ENCODE results near the gene LGALS3BP. TPM values are rescaled to one million over a fixed set of nuclear protein-coding genes. Genes with fewer than 3 reads are reported as not detected.

Gene LGALS3BP
- total and polyA plus RNA-seq, 2 experiments from 2014 or later: 15.1 to 36.5 TPM

DNA sequence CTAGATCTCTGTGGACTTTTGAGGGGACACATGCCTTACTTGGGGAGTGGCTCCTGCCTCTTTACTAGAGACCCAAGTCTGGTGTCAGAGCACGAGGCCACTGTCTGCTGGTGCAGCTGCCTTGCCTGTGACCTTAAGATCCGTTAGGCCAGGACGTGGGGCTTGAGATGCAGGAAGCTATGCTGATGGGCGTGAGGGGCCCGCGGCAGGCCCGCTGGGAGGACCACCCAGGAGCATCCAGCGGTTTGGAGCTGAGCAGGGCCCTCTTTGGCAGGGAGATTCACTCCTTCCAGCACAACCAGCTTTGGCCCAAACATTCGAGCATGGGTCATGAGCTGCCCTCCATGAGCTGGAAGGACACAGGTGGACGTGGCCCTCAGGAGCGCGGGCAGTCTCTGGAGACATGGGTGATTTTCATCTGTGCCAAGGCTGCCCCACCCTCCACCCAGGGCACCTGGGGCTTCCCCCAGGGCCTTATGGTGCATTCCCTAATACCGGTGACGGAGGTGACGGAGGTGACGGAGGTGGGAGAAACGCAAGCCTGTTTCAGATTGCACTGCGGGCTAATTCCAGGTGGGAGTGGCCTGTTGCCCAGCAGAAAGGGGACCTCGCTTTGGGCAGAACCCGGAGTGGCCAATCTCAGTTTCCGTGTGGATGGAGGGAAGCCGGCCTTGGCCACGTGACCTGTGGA, 12.7 kb downstream of the LGALS3BP start:
- Histone ChIP-seq H3K36me3 (ENCODE audit: insufficient read depth) (no peaks in the 10 kb centered on the region), H3F3A (replicated peaks; ENCODE audit: low read depth) (0 out of 2 replicates have a peak, but pooled peaks cover 4% of the 10 kb centered on the region), H4K20me1 (replicated peaks; ENCODE audit: insufficient read depth) (no peaks in the 10 kb centered on the region), H3K9me2 (ENCODE audit: insufficient read depth) (no peaks in the 10 kb centered on the region), H2AFZ (no peak overlapping the region), H3K4me2 (no peak overlapping the region), H3K27me3 (ENCODE audit: insufficient read depth) (no peaks in the 10 kb centered on the region), H3K4me3 (no peak overlapping the region), H3K79me2 (replicated peaks; ENCODE audit: insufficient read depth) (no peaks in the 10 kb centered on the region), H3K27ac (ENCODE audit: low read depth) (no peak overlapping the region), H3K4me1 (ENCODE audit: insufficient read depth) (no peaks in the 10 kb centered on the region)
- H3K4me1 Mint-ChIP-seq: peaks cover 6% of the 10 kb centered on the region
- no peak for ATAC-seq
- no peaks in the 10 kb centered on the region for H3K9me3 Mint-ChIP-seq
- no peak overlapping the region for H3K4me3 Mint-ChIP-seq
- H3K36me3 Mint-ChIP-seq (ENCODE audit: low read depth): peaks cover 7% of the 10 kb centered on the region
- H3K27ac Mint-ChIP-seq: no peak overlapping the region
- H3K27me3 Mint-ChIP-seq (ENCODE audit: insufficient read depth, low read depth, poor library complexity): peaks cover 16% of the 10 kb centered on the region
- TF ChIP-seq STAT1 (IDR thresholded peaks at IDR 0.05; ENCODE audit: unreplicated experiment): no peak
- TF ChIP-seq, protein P1, sequence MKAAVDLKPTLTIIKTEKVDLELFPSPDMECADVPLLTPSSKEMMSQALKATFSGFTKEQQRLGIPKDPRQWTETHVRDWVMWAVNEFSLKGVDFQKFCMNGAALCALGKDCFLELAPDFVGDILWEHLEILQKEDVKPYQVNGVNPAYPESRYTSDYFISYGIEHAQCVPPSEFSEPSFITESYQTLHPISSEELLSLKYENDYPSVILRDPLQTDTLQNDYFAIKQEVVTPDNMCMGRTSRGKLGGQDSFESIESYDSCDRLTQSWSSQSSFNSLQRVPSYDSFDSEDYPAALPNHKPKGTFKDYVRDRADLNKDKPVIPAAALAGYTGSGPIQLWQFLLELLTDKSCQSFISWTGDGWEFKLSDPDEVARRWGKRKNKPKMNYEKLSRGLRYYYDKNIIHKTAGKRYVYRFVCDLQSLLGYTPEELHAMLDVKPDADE (IDR thresholded peaks at IDR 0.05): no peak
- TF ChIP-seq, protein P2, sequence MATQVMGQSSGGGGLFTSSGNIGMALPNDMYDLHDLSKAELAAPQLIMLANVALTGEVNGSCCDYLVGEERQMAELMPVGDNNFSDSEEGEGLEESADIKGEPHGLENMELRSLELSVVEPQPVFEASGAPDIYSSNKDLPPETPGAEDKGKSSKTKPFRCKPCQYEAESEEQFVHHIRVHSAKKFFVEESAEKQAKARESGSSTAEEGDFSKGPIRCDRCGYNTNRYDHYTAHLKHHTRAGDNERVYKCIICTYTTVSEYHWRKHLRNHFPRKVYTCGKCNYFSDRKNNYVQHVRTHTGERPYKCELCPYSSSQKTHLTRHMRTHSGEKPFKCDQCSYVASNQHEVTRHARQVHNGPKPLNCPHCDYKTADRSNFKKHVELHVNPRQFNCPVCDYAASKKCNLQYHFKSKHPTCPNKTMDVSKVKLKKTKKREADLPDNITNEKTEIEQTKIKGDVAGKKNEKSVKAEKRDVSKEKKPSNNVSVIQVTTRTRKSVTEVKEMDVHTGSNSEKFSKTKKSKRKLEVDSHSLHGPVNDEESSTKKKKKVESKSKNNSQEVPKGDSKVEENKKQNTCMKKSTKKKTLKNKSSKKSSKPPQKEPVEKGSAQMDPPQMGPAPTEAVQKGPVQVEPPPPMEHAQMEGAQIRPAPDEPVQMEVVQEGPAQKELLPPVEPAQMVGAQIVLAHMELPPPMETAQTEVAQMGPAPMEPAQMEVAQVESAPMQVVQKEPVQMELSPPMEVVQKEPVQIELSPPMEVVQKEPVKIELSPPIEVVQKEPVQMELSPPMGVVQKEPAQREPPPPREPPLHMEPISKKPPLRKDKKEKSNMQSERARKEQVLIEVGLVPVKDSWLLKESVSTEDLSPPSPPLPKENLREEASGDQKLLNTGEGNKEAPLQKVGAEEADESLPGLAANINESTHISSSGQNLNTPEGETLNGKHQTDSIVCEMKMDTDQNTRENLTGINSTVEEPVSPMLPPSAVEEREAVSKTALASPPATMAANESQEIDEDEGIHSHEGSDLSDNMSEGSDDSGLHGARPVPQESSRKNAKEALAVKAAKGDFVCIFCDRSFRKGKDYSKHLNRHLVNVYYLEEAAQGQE (IDR thresholded peaks at IDR 0.05; ENCODE audit: unreplicated experiment): no peak
- TF ChIP-seq EZH2 (IDR thresholded peaks at IDR 0.05; ENCODE audit: low read depth, unreplicated experiment): no peak
- TF ChIP-seq, protein P3, sequence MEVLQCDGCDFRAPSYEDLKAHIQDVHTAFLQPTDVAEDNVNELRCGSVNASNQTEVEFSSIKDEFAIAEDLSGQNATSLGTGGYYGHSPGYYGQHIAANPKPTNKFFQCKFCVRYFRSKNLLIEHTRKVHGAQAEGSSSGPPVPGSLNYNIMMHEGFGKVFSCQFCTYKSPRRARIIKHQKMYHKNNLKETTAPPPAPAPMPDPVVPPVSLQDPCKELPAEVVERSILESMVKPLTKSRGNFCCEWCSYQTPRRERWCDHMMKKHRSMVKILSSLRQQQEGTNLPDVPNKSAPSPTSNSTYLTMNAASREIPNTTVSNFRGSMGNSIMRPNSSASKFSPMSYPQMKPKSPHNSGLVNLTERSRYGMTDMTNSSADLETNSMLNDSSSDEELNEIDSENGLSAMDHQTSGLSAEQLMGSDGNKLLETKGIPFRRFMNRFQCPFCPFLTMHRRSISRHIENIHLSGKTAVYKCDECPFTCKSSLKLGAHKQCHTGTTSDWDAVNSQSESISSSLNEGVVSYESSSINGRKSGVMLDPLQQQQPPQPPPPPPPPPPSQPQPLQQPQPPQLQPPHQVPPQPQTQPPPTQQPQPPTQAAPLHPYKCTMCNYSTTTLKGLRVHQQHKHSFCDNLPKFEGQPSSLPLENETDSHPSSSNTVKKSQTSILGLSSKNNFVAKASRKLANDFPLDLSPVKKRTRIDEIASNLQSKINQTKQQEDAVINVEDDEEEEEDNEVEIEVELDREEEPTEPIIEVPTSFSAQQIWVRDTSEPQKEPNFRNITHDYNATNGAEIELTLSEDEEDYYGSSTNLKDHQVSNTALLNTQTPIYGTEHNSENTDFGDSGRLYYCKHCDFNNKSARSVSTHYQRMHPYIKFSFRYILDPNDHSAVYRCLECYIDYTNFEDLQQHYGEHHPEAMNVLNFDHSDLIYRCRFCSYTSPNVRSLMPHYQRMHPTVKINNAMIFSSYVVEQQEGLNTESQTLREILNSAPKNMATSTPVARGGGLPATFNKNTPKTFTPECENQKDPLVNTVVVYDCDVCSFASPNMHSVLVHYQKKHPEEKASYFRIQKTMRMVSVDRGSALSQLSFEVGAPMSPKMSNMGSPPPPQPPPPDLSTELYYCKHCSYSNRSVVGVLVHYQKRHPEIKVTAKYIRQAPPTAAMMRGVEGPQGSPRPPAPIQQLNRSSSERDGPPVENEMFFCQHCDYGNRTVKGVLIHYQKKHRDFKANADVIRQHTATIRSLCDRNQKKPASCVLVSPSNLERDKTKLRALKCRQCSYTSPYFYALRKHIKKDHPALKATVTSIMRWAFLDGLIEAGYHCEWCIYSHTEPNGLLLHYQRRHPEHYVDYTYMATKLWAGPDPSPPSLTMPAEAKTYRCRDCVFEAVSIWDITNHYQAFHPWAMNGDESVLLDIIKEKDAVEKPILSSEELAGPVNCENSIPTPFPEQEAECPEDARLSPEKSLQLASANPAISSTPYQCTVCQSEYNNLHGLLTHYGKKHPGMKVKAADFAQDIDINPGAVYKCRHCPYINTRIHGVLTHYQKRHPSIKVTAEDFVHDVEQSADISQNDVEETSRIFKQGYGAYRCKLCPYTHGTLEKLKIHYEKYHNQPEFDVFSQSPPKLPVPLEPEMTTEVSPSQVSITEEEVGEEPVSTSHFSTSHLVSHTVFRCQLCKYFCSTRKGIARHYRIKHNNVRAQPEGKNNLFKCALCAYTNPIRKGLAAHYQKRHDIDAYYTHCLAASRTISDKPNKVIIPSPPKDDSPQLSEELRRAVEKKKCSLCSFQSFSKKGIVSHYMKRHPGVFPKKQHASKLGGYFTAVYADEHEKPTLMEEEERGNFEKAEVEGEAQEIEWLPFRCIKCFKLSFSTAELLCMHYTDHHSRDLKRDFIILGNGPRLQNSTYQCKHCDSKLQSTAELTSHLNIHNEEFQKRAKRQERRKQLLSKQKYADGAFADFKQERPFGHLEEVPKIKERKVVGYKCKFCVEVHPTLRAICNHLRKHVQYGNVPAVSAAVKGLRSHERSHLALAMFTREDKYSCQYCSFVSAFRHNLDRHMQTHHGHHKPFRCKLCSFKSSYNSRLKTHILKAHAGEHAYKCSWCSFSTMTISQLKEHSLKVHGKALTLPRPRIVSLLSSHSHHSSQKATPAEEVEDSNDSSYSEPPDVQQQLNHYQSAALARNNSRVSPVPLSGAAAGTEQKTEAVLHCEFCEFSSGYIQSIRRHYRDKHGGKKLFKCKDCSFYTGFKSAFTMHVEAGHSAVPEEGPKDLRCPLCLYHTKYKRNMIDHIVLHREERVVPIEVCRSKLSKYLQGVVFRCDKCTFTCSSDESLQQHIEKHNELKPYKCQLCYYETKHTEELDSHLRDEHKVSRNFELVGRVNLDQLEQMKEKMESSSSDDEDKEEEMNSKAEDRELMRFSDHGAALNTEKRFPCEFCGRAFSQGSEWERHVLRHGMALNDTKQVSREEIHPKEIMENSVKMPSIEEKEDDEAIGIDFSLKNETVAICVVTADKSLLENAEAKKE (CRISPR knock-in tag; IDR thresholded peaks at IDR 0.05): no peak
- TF ChIP-seq JUNB (IDR thresholded peaks at IDR 0.05; ENCODE audit: unreplicated experiment): no peak
- TF ChIP-seq CREB1 (CRISPR knock-in tag; IDR thresholded peaks at IDR 0.05; ENCODE audit: low read depth): no peak
- no peak for TF ChIP-seq ZNF114 (CRISPR knock-in tag; IDR thresholded peaks at IDR 0.05)
- no peak for DNase-seq (ENCODE audit: low spot score)

Data from GM23338 (cell line).